Astrocyte (in vitro differentiated cells and primary cell): ENCODE results near the gene CNTNAP4. TPM values are rescaled to one million over a fixed set of nuclear protein-coding genes. Genes with fewer than 3 reads are reported as not detected.

ENCODE experiments used
- DNase-seq: peaks from one replicate; pipeline ENCODE4 v3.0.0-alpha.2; 2010; ENCODE audit warnings: low read depth
- FAIRE-seq: peaks from 2 replicates; lab custom pipeline; 2011; peaks lifted over from hg19 to GRCh38; lab: Jason Lieb, UNC
- H2AFZ ChIP-seq: 2 replicates; pipeline ENCODE4 v1.6.0; 2012; ENCODE audit warnings: low read depth, low read length, inconsistent platforms
- H3K27ac ChIP-seq: 2 replicates; pipeline ENCODE4 v1.5.1; 2011; ENCODE audit warnings: low read depth, low read length, inconsistent platforms
- H3K27me3 ChIP-seq: 2 replicates; pipeline ENCODE4 v1.6.0; 2011; ENCODE audit warnings: low read length, inconsistent platforms; ENCODE audit not compliant: insufficient read depth
- H3K36me3 ChIP-seq: 2 replicates; pipeline ENCODE4 v1.5.1; 2011; ENCODE audit warnings: low read length, inconsistent platforms; ENCODE audit not compliant: insufficient read depth
- H3K4me1 ChIP-seq: 2 replicates; pipeline ENCODE4 v1.5.1; 2011; ENCODE audit warnings: low read length, inconsistent platforms; ENCODE audit not compliant: insufficient read depth
- H3K4me2 ChIP-seq: 2 replicates; pipeline ENCODE4 v1.6.0; 2012; ENCODE audit warnings: low read length, inconsistent platforms
- H3K4me3 ChIP-seq: 2 replicates; pipeline ENCODE4 v1.5.1; 2011; ENCODE audit warnings: low read depth, mild to moderate bottlenecking, low read length, inconsistent platforms; ENCODE audit not compliant: insufficient read depth
- H3K79me2 ChIP-seq: 2 replicates; pipeline ENCODE4 v1.6.0; 2012; ENCODE audit warnings: mild to moderate bottlenecking, low read length, inconsistent platforms; ENCODE audit not compliant: insufficient read depth
- H3K9ac ChIP-seq: 2 replicates; pipeline ENCODE4 v1.6.0; 2012; ENCODE audit warnings: mild to moderate bottlenecking, low read length, inconsistent platforms
- H3K9me3 ChIP-seq: 2 replicates; pipeline ENCODE4 v1.5.1; 2012; ENCODE audit warnings: low read depth, mild to moderate bottlenecking, low read length, inconsistent platforms; ENCODE audit not compliant: insufficient read depth
- H4K20me1 ChIP-seq: 2 replicates; pipeline ENCODE4 v1.6.0; 2012; ENCODE audit warnings: low read length, inconsistent platforms; ENCODE audit not compliant: insufficient read depth
- H3K27ac Mint-ChIP-seq: one replicate; pipeline ENCODE4 v1.8.0; 2021; ENCODE audit warnings: mild to moderate bottlenecking, mixed read lengths; ENCODE audit not compliant: unreplicated experiment
- H3K27me3 Mint-ChIP-seq: one replicate; pipeline ENCODE4 v1.8.0; 2021; ENCODE audit warnings: low read depth, mixed read lengths; ENCODE audit not compliant: unreplicated experiment
- H3K36me3 Mint-ChIP-seq: one replicate; pipeline ENCODE4 v1.8.0; 2021; ENCODE audit warnings: low read depth, mixed read lengths; ENCODE audit not compliant: unreplicated experiment
- H3K4me1 Mint-ChIP-seq: one replicate; pipeline ENCODE4 v1.8.0; 2021; ENCODE audit warnings: low read depth, mixed read lengths; ENCODE audit not compliant: unreplicated experiment
- H3K4me3 Mint-ChIP-seq: one replicate; pipeline ENCODE4 v1.8.0; 2021; ENCODE audit warnings: mild to moderate bottlenecking, moderate library complexity, mixed read lengths; ENCODE audit not compliant: unreplicated experiment
- H3K9me3 Mint-ChIP-seq: one replicate; pipeline ENCODE4 v1.8.0; 2021; ENCODE audit warnings: mild to moderate bottlenecking, mixed read lengths; ENCODE audit not compliant: unreplicated experiment
- CTCF ChIP-seq: IDR thresholded peaks from 2 replicates; pipeline ENCODE4 v1.5.1; 2011; ENCODE audit warnings: low read depth, mild to moderate bottlenecking, inconsistent platforms, low read length, moderate library complexity; ENCODE audit not compliant: insufficient read depth
- EZH2 ChIP-seq: IDR thresholded peaks from 2 replicates; pipeline ENCODE4 v1.6.1; 2012; ENCODE audit warnings: mild to moderate bottlenecking, low read length, inconsistent platforms; ENCODE audit not compliant: insufficient read depth
- total RNA-seq: library from RNA; stranded (reverse); gene quantifications from 2 replicates; pipeline ENCODE4 v1.2.1, GENCODE V29; 2021

The CNTNAP4 gene
- total RNA-seq, 1 donor from 2014 or later = not detected

DNA sequence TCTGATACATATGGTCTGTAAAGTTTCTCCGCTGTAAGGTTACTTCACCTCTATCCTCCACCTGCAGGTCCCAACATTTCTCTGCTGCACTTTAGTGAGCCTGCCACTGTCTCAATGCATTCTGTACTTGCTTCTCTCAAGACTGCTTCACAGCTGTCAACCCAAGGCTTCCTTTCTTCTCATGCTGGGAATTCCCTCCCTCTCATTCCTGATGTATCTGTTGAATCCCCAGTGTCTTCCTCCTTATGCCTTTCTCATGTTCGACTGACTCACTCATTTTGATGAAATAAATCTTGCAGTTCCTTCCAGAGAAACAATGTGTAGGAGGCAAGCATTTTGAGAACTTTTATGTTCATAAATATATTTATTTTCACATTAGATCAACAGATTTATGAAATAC is 288.3 kb downstream of the CNTNAP4 start:
- no peak overlapping the region for H3K9ac ChIP-seq
- no peak overlapping the region for H3K27ac ChIP-seq
- FAIRE-seq (no peak), DNase-seq (no peak)
- H3K9me3 ChIP-seq = no peaks in the 10 kb centered on the region
- no peaks in the 10 kb centered on the region for H3K4me1 Mint-ChIP-seq
- no peaks in the 10 kb centered on the region for H4K20me1 ChIP-seq
- no peak overlapping the region for H3K4me2 ChIP-seq
- no peaks in the 10 kb centered on the region for H3K4me1 ChIP-seq
- no peaks in the 10 kb centered on the region for H3K27me3 ChIP-seq
- no peak overlapping the region for H3K4me3 ChIP-seq
- peaks cover 3% of the 10 kb centered on the region for H3K9me3 Mint-ChIP-seq
- H2AFZ ChIP-seq = no peak overlapping the region
- no peak for TF ChIP-seq EZH2
- no peak for TF ChIP-seq CTCF
- H3K27ac Mint-ChIP-seq = no peak overlapping the region
- H3K27me3 Mint-ChIP-seq = no peaks in the 10 kb centered on the region
- no peaks in the 10 kb centered on the region for H3K36me3 ChIP-seq
- no peak overlapping the region for H3K4me3 Mint-ChIP-seq
- H3K79me2 ChIP-seq = no peaks in the 10 kb centered on the region
- no peaks in the 10 kb centered on the region for H3K36me3 Mint-ChIP-seq

- Histone ChIP-seq H3K36me3 (no peaks in the 10 kb centered on the region), H3K79me2 (no peaks in the 10 kb centered on the region), H3K4me1 (no peaks in the 10 kb centered on the region), H3K27ac (no peak overlapping the region), H3K9ac (no peak overlapping the region), H3K9me3 (no peaks in the 10 kb centered on the region), H3K4me3 (no peak overlapping the region), H2AFZ (no peak overlapping the region), H4K20me1 (no peaks in the 10 kb centered on the region), H3K27me3 (no peaks in the 10 kb centered on the region), H3K4me2 (no peak overlapping the region)
- no peak for TF ChIP-seq CTCF
- no peak for TF ChIP-seq EZH2
- no peak overlapping the region for H3K4me3 Mint-ChIP-seq
- no peaks in the 10 kb centered on the region for H3K36me3 Mint-ChIP-seq
- no peaks in the 10 kb centered on the region for H3K4me1 Mint-ChIP-seq
- no peak overlapping the region for H3K27ac Mint-ChIP-seq
- DNase-seq (no peak), FAIRE-seq (no peak)
- peaks cover 4% of the 10 kb centered on the region for H3K9me3 Mint-ChIP-seq
- no peaks in the 10 kb centered on the region for H3K27me3 Mint-ChIP-seq
Observed at GRCh38 chr16:76571755-76572154, 294.6 kb downstream of the CNTNAP4 start.

DNA sequence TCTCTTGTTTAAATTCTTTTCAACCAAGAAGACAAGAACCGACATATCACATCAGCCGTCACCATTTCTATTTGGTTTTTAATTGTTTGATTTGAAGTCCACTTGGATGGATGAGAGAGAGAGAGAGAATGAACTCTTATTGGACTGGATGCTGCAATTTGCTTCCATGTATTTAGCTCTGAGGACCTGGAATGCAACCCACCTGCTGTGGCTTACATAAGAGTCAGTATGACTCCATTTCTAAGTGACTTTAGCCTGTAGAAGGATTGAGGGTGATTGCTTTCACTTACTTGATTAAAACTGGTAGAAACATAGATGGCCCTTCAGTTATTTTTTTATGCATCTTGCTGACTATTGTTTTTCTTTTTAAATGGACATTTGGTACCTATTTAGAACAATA is 296.1 kb downstream of the CNTNAP4 start:
- Histone ChIP-seq H3K27ac (no peak overlapping the region), H3K9ac (no peak overlapping the region), H3K4me2 (no peak overlapping the region), H3K4me3 (no peak overlapping the region), H3K27me3 (no peaks in the 10 kb centered on the region), H3K36me3 (no peaks in the 10 kb centered on the region), H3K9me3 (no peaks in the 10 kb centered on the region), H2AFZ (no peak overlapping the region), H3K79me2 (no peaks in the 10 kb centered on the region), H4K20me1 (no peaks in the 10 kb centered on the region), H3K4me1 (no peaks in the 10 kb centered on the region)
- Mint-ChIP-seq H3K4me1 (no peaks in the 10 kb centered on the region), H3K9me3 (peaks cover 4% of the 10 kb centered on the region), H3K36me3 (no peaks in the 10 kb centered on the region), H3K4me3 (no peak overlapping the region), H3K27ac (no peak overlapping the region), H3K27me3 (no peaks in the 10 kb centered on the region)
- TF ChIP-seq CTCF = no peak
- no peak for TF ChIP-seq EZH2
- no peak for DNase-seq
- no peak for FAIRE-seq
